Heart right ventricle (tissue), 16 donors: ENCODE measurements around the gene MYH1. TPM values are rescaled to one million over a fixed set of nuclear protein-coding genes. Genes with fewer than 3 reads are reported as not detected.

Source experiments
- ATAC-seq, 8 donors: fragments of 200-7000 bp; cut with Tn5 transposase; one replicate each; pipeline ENCODE4 v1.9.1; 2020; ENCODE audit warnings: mild to moderate bottlenecking in 8 of 8, moderate library complexity in 8 of 8, moderate number of reproducible peaks in 1 of 8
- DNase-seq, 2 donors: peaks; one replicate each; pipeline ENCODE4 v3.0.0-alpha.2; 2020
- H3K27ac ChIP-seq, 10 donors: fragments of 200-600 bp; sonication (generic) in 2 of 10; one replicate each; pipeline versions ENCODE4 v1.5.0 to v1.8.0; 2020 to 2022; ENCODE audit warnings: mild to moderate bottlenecking in 3 of 10
- H3K27me3 ChIP-seq, 7 donors: fragments of 200-600 bp; one replicate each; pipeline ENCODE4 v1.8.0; 2021 to 2022; ENCODE audit warnings: mild to moderate bottlenecking in 2 of 7
- H3K36me3 ChIP-seq, 9 donors: fragments of 200-600 bp; sonication (generic) in 1 of 9; one replicate each; pipeline versions ENCODE4 v1.5.0 to v1.8.0; 2020 to 2022; ENCODE audit warnings: mild to moderate bottlenecking in 2 of 9
- H3K4me1 ChIP-seq, 9 donors: fragments of 200-600 bp; sonication (generic) in 1 of 9; one replicate each; pipeline versions ENCODE4 v1.5.0 to v1.8.0; 2020 to 2022; ENCODE audit warnings: mild to moderate bottlenecking in 4 of 9
- H3K4me3 ChIP-seq, 10 donors: fragments of 200-600 bp; sonication (generic) in 2 of 10; one replicate each; pipeline versions ENCODE4 v1.5.0 to v1.8.0; 2020 to 2022; ENCODE audit warnings: mild to moderate bottlenecking in 7 of 10, moderate library complexity in 2 of 10
- H3K9me3 ChIP-seq, 11 donors: fragments of 200-600 bp in 10 of 11; sonication (generic) in 2 of 11; one replicate each; pipeline versions ENCODE4 v1.5.0 to v1.8.0; 2013 to 2022; ENCODE audit warnings: mild to moderate bottlenecking in 2 of 11, control low read depth in 1 of 11, moderate library complexity in 1 of 11
- CTCF ChIP-seq, 9 donors: fragments of 200-600 bp; sonication (generic) in 2 of 9; IDR thresholded peaks; one replicate each; pipeline versions ENCODE4 v1.5.0 to v1.8.0; 2021 to 2022; ENCODE audit warnings: antibody characterized with exemption in 9 of 9, mild to moderate bottlenecking in 5 of 9, moderate library complexity in 1 of 9
- WGBS, 2 donors: extraction: QIAGEN DNeasy Blood & Tissue Kit; methylation state at CpG; one replicate each; pipeline ENCODE4 v1.1.7; 2013; ENCODE audit warnings: inconsistent platforms in 1 of 2; 5-methylcytosine and 5-hydroxymethylcytosine counted together
- intact Hi-C, 10 donors: fragments of 100-400 bp; cut with DNase I; formaldehyde crosslinking; loops; one replicate each; pipeline versions ENCODE4 v1.11.1 to v1.14.2; 2022
- polyA plus RNA-seq, 2 donors: library from polyadenylated mRNA; stranded (reverse); fragments of 200-250 nt; gene quantifications; one replicate each; pipeline ENCODE4 v1.2.3, GENCODE V29; 2013
- total RNA-seq, 10 donors: library from RNA; stranded (reverse); fragmentation: NEBNext Ultra II Directional in 3 of 10; extraction: Animal tissue kit (Norgen Biotek cat#: 25700) in 3 of 10; gene quantifications; one replicate each; pipeline versions ENCODE4 v1.2.1 to v1.2.4, GENCODE V29; 2021 to 2023
- donor health status: Arrhythmogenic right ventricular cardiomyopathy.
- donor health status: ischemic (EF 13 %, LVEDD 7.1; RV severe dilation, severe dysfunction).
- donor health status: healthy with polysubstance abuse.
- donor health status: DM: no; HTN: yes; CAD: no.
- donor health status: DM: no; HTN: no; CAD: no.
- donor health status: ischemic (EF 25% LVEDD 6.9; RV normal size, moderate dysfunction).
- donor health status: ischemic (EF 25% LVEDD 5.7; RV mildly dilated, moderate dysfunction).
- donor health status: healthy.
- donor health status: DM: yes; HTN: yes; CAD: no.
- donor health status: Ischemic cardiomyopathy.
- donor health status: ischemic (EF 35%, LVEDD 5.7; RV mildly dilated, moderate dysfunction).
- donor health status: nonischemic (EF 11% LVEDD 7.7; RV severe dilation, severe dysfunction).
- donor health status: DM: yes; HTN: yes; CAD: no.
- donor health status: PGD.
- donor health status: ischemic (EF 29% LVEDD 5.4; RV normal size, mild dysfunction).
- donor health status: nonischemic (EF 23%, LVEDD 6.1; RV moderate dilation, normal function).

MYH1 gene
- total and polyA plus RNA-seq, 12 donors, result 0.03 to 0.13 (median 0.05) TPM; not detected in 9

GRCh38 chr17:10463402-10463801 is 54.9 kb downstream of the MYH1 start:
- WGBS, 2 donors, result 69 to 71% methylated on average over 4 of the region's 4 CpGs
- DNase-seq (no peak), ATAC-seq (no peak)
- no peak overlapping the region for H3K4me3 ChIP-seq
- no peaks in the 10 kb centered on the region for H3K4me1 ChIP-seq
- intact Hi-C loops, result no loop called here
- TF ChIP-seq CTCF (IDR thresholded peaks at IDR 0.05), result no peak
- peaks cover 0 to 6% (median 0%) of the 10 kb centered on the region in 11 donors for H3K9me3 ChIP-seq
- no peaks in the 10 kb centered on the region for H3K36me3 ChIP-seq
- peaks cover 0 to 9% (median 0%) of the 10 kb centered on the region in 7 donors for H3K27me3 ChIP-seq
- H3K27ac ChIP-seq, result no peak overlapping the region

- Histone ChIP-seq H3K27ac (no peak overlapping the region), H3K4me3 (no peak overlapping the region), H3K9me3 (peaks cover 0 to 6% (median 0%) of the 10 kb centered on the region in 11 donors), H3K4me1 (no peaks in the 10 kb centered on the region), H3K27me3 (peaks cover 0 to 14% (median 0%) of the 10 kb centered on the region in 7 donors), H3K36me3 (no peaks in the 10 kb centered on the region)
- ATAC-seq (no peak), DNase-seq (no peak)
- no peak for TF ChIP-seq CTCF (IDR thresholded peaks at IDR 0.05)
- WGBS, 2 donors, result 73 to 76% methylated on average over 4 of the region's 4 CpGs
- intact Hi-C loops, result no loop called here
Measured at GRCh38 chr17:10460062-10460461, 58.3 kb downstream of the MYH1 start.

GRCh38 chr17:10458701-10459100 is 59.6 kb downstream of the MYH1 start:
- no peaks in the 10 kb centered on the region for H3K36me3 ChIP-seq
- no peak overlapping the region for H3K27ac ChIP-seq
- 47 to 53% methylated on average over 3 of the region's 3 CpGs for WGBS, 2 donors
- H3K4me1 ChIP-seq, result no peaks in the 10 kb centered on the region
- no peaks in the 10 kb centered on the region for H3K9me3 ChIP-seq
- ATAC-seq, result no peak
- no peak for TF ChIP-seq CTCF (IDR thresholded peaks at IDR 0.05)
- no peak overlapping the region for H3K4me3 ChIP-seq
- H3K27me3 ChIP-seq, result peaks cover 0 to 14% (median 0%) of the 10 kb centered on the region in 7 donors
- no peak for DNase-seq
- intact Hi-C loops, result no loop called here

GRCh38 chr17:10457952-10458351 is 60.4 kb downstream of the MYH1 start:
- Histone ChIP-seq H3K4me3 (no peak overlapping the region), H3K27me3 (peaks cover 0 to 14% (median 0%) of the 10 kb centered on the region in 7 donors), H3K27ac (no peak overlapping the region), H3K4me1 (no peaks in the 10 kb centered on the region), H3K36me3 (no peaks in the 10 kb centered on the region), H3K9me3 (no peaks in the 10 kb centered on the region)
- WGBS, 2 donors, result 27 to 51% methylated on average over 1 of the region's 1 CpG
- DNase-seq (no peak), ATAC-seq (no peak)
- TF ChIP-seq CTCF (IDR thresholded peaks at IDR 0.05), result no peak
- intact Hi-C loops, result no loop called here
